Heart left ventricle (tissue), 16 donors: ENCODE results near the gene NRSN2. TPM values are rescaled to one million over a fixed set of nuclear protein-coding genes. Genes with fewer than 3 reads are reported as not detected.

Source experiments
- ATAC-seq, 4 donors: fragments of 200-7000 bp; cut with Tn5 transposase; one replicate each; pipeline ENCODE4 v1.9.1; 2020 to 2022; ENCODE audit warnings: moderate library complexity in 4 of 4, mild to moderate bottlenecking in 3 of 4, moderate number of reproducible peaks in 1 of 4
- DNase-seq, 5 donors: peaks; one replicate each; pipeline ENCODE4 v3.0.0-alpha.2; 2020
- H3K27ac ChIP-seq, 12 donors: fragments of 200-600 bp; sonication (generic) in 4 of 12; one replicate each; pipeline versions ENCODE4 v1.5.0 to v1.8.0; 2016 to 2022; ENCODE audit warnings: mild to moderate bottlenecking in 2 of 12
- H3K27me3 ChIP-seq, 9 donors: fragments of 200-600 bp; sonication (generic) in 2 of 9; one replicate each; pipeline versions ENCODE4 v1.5.1 to v1.8.0; 2016 to 2022; ENCODE audit warnings: mild to moderate bottlenecking in 3 of 9
- H3K36me3 ChIP-seq, 9 donors: fragments of 200-600 bp; sonication (generic) in 2 of 9; one replicate each; pipeline versions ENCODE4 v1.5.0 to v1.8.0; 2018 to 2022; ENCODE audit warnings: mild to moderate bottlenecking in 2 of 9
- H3K4me1 ChIP-seq, 12 donors: fragments of 200-600 bp; sonication (generic) in 4 of 12; one replicate each; pipeline versions ENCODE4 v1.5.0 to v1.8.0; 2016 to 2022; ENCODE audit warnings: mild to moderate bottlenecking in 3 of 12
- H3K4me3 ChIP-seq, 12 donors: fragments of 200-600 bp; sonication (generic) in 4 of 12; one replicate each; pipeline versions ENCODE4 v1.5.0 to v1.8.0; 2017 to 2022; ENCODE audit warnings: mild to moderate bottlenecking in 9 of 12, moderate library complexity in 4 of 12
- H3K9me3 ChIP-seq, 12 donors: fragments of 200-600 bp; sonication (generic) in 4 of 12; one replicate each; pipeline versions ENCODE4 v1.5.0 to v1.8.0; 2016 to 2022; ENCODE audit warnings: mild to moderate bottlenecking in 1 of 12
- CTCF ChIP-seq, 12 donors: fragments of 200-600 bp; sonication (generic) in 4 of 12; IDR thresholded peaks; one replicate each; pipeline versions ENCODE4 v1.5.0 to v1.8.0; 2018 to 2022; ENCODE audit warnings: antibody characterized with exemption in 12 of 12, mild to moderate bottlenecking in 5 of 12
- POLR2A ChIP-seq, 2 donors: fragments of 450-650 bp; IDR thresholded peaks; one replicate each; pipeline ENCODE4 v1.6.1; 2017; ENCODE audit warnings: antibody characterized with exemption in 2 of 2, mild to moderate bottlenecking in 2 of 2, moderate library complexity in 2 of 2
- whole genome bisulfite sequencing, 4 donors: extraction: QIAGEN DNeasy Blood & Tissue Kit in 2 of 4; methylation state at CpG; one replicate each; pipeline versions ENCODE4 v1.1.5 to v1.1.7; 2013 to 2018; 5-methylcytosine and 5-hydroxymethylcytosine counted together
- intact Hi-C, 10 donors: fragments of 100-400 bp; cut with DNase I; formaldehyde crosslinking; loops; one replicate each; pipeline versions ENCODE4 v1.11.1 to v1.14.2; 2022
- polyA plus RNA-seq, 2 donors: library from polyadenylated mRNA; stranded (reverse); fragments of 200-250 nt; gene quantifications; one replicate each; pipeline ENCODE4 v1.2.3, GENCODE V29; 2013
- total RNA-seq, 9 donors: library from RNA; depleted of rRNA in 2 of 9; stranded (reverse); fragments of >200 nt in 2 of 9; fragmentation: NEBNext Ultra II Directional in 3 of 9; extraction: Animal tissue kit (Norgen Biotek cat#: 25700) in 3 of 9; gene quantifications; one replicate each; pipeline versions ENCODE4 v1.1.0 to v1.2.4, GENCODE V29; 2016 to 2023
- donor health status: ischemic (EF 13 %, LVEDD 7.1; RV severe dilation, severe dysfunction).
- donor health status: healthy with polysubstance abuse.
- donor health status: DM: no; HTN: yes; CAD: no.
- donor health status: DM: no; HTN: no; CAD: no.
- donor health status: ischemic (EF 25% LVEDD 6.9; RV normal size, moderate dysfunction).
- donor health status: ischemic (EF 25% LVEDD 5.7; RV mildly dilated, moderate dysfunction).
- donor health status: healthy.
- donor health status: DM: yes; HTN: yes; CAD: no.
- donor health status: ischemic (EF 35%, LVEDD 5.7; RV mildly dilated, moderate dysfunction).
- donor health status: nonischemic (EF 11% LVEDD 7.7; RV severe dilation, severe dysfunction).
- donor health status: DM: yes; HTN: yes; CAD: no.
- donor health status: PGD.
- donor health status: ischemic (EF 29% LVEDD 5.4; RV normal size, mild dysfunction).
- donor health status: nonischemic (EF 23%, LVEDD 6.1; RV moderate dilation, normal function).

NRSN2 gene
- total and polyA plus RNA-seq, 11 donors = 13.8 to 49.5 (median 28.1) TPM

- ATAC-seq = no peak
- H3K36me3 ChIP-seq = peaks cover 0 to 4% (median 0%) of the 10 kb centered on the region in 9 donors
- peak overlapping the region in 7 of 12 donors; percentile 75 to 99 (median 88) for H3K4me3 ChIP-seq
- H3K4me1 ChIP-seq = peaks cover 13 to 60% (median 39%) of the 10 kb centered on the region in 12 donors
- WGBS, 4 donors = 32 to 50% (median 39%) methylated on average over 10 of the region's 10 CpGs
- H3K27me3 ChIP-seq = no peaks in the 10 kb centered on the region
- intact Hi-C loops = no loop called here
- H3K27ac ChIP-seq = peak overlapping the region in 10 of 12 donors; percentile 7 to 99 (median 46)
- TF ChIP-seq POLR2A (IDR thresholded peaks at IDR 0.05) = no peak
- TF ChIP-seq CTCF (IDR thresholded peaks at IDR 0.05) = no peak
- no peaks in the 10 kb centered on the region for H3K9me3 ChIP-seq
- no peak for DNase-seq
Observed at GRCh38 chr20:300345-300990, 46.4 kb upstream of the NRSN2 start.

- peaks cover 7 to 47% (median 35%) of the 10 kb centered on the region in 12 donors for H3K4me1 ChIP-seq
- no peak for TF ChIP-seq POLR2A (IDR thresholded peaks at IDR 0.05)
- no peak for TF ChIP-seq CTCF (IDR thresholded peaks at IDR 0.05)
- ATAC-seq = no peak
Observed at GRCh38 chr20:301886-302848, 44.7 kb upstream of the NRSN2 start.

GRCh38 chr20:305745-306144, 41.2 kb upstream of the NRSN2 start:
- no peaks in the 10 kb centered on the region for H3K36me3 ChIP-seq
- no peak overlapping the region for H3K4me3 ChIP-seq
- H3K27ac ChIP-seq = no peak overlapping the region
- H3K4me1 ChIP-seq = peaks cover under 1 to 42% (median 28%) of the 10 kb centered on the region in 12 donors
- H3K27me3 ChIP-seq = no peaks in the 10 kb centered on the region
- intact Hi-C loops = no loop called here
- no peaks in the 10 kb centered on the region for H3K9me3 ChIP-seq
- ATAC-seq = no peak
- DNase-seq = no peak
- TF ChIP-seq CTCF (IDR thresholded peaks at IDR 0.05) (no peak), POLR2A (IDR thresholded peaks at IDR 0.05) (no peak)
- WGBS, 4 donors = 74 to 87% (median 75%) methylated on average over 11 of the region's 11 CpGs

More at GRCh38 chr20:301886-302848, 44.7 kb upstream of the NRSN2 start:
- 70 to 75% (median 71%) methylated on average over 13 of the region's 13 CpGs for WGBS, 4 donors
- H3K27me3 ChIP-seq = no peaks in the 10 kb centered on the region
- intact Hi-C loops = no loop called here
- H3K4me3 ChIP-seq = no peak overlapping the region
- H3K36me3 ChIP-seq = peaks cover 0 to 4% (median 0%) of the 10 kb centered on the region in 9 donors
- no peak for DNase-seq
- H3K9me3 ChIP-seq = no peaks in the 10 kb centered on the region
- peak overlapping the region in 4 of 12 donors; percentile 45 to 65 (median 48) for H3K27ac ChIP-seq
